Measurements from ENCODE around the gene WBP2.
A peak's percentile ranks its signal among the peaks of the same experiment; 100 is the strongest.

The WBP2 gene

GRCh38 chr17:75845058-75845711 lies 9.9 kb downstream of the WBP2 start:
- DNase-seq (ENCODE audit: low read depth in 3 of 3): peak in 2 of 3 donors; percentile 66 to 67

DNA sequence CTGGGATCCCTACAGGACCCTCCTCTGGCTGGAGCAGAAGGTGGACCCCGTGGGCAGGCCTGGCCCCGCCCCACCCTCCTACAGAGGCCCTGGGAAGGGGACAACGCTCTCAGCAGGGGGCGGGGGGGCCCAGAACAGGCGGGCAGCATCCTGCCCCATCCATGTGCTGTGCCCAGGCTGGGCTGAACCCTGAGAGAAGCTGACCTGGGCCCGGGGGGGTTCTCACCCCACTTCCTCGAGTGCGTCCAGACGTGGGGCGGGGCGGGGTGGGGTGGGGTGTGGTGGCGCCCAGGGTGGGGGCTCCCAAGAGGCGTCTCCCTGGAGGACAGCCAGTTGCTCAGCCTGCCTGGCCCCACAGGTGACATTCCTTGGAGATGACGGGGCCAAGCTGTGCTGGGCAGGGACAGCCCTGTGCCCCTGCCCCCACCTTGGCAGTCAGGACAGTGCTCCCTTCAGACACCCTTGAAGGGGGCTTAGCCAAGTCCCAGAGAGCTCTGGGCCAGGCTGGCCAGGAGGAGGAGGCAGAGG lies 10.5 kb downstream of the WBP2 start:
- DNase-seq (ENCODE audit: low read depth in 3 of 3): no peak

GRCh38 chr17:75843577-75844529 lies 11.3 kb downstream of the WBP2 start, which contains the start of gene UNC13D:
Gene UNC13D, minus strand, starts transcription at chr17:75844404. Its CDS starts 67 bp downstream, at chr17:75844337.
- peak in 1 of 3 donors; percentile 49 for DNase-seq (ENCODE audit: low read depth in 3 of 3)

- no peak for DNase-seq (ENCODE audit: low read depth in 3 of 3)
Measured at GRCh38 chr17:75842963-75843576, 12.1 kb downstream of the WBP2 start.

DNA sequence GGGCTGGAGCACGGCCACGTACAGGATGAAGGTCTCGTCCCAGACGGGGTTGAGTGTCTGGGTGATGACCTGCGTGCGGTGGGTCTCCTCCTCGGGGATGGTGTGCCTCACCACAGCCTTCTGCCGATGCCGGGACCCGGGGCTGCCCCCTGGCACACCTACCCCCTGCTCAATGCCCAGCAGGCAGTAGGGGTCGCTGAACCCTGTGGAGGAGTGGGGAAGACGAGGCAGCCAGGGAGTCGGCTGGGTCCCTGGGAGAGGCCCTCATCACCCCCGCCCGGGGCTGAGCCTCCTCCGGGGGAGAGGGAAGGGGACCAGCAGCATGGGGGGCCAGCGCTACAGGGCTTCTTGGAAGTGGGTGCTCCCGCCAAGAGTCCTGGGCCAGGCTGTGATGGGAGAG lies 12.7 kb downstream of the WBP2 start:
- DNase-seq (ENCODE audit: low read depth in 3 of 3): no peak

DNA sequence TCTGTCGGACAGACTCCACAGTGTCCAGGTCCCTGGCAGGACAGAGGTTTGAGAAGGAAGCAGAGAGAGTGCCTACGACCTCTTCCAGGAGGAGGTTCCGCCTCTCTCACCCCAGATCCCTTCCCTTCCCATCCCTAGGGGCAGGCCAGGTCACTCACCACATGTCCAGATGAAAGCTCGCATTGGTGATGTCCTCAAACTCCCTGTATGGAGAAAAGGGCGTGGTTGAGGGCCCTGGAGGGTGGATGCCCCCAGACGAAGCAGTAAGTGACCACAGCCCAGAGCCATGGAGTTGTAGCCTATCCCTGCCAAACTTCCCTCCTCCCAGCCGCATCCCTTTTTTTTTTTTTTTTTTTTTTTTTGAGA lies 14.4 kb downstream of the WBP2 start:
- no peak for DNase-seq (ENCODE audit: low read depth in 3 of 3)

- DNase-seq (ENCODE audit: low read depth in 3 of 3): no peak
Measured at GRCh38 chr17:75839942-75840798, 15.0 kb downstream of the WBP2 start.

- DNase-seq (ENCODE audit: low read depth in 3 of 3): no peak
Measured at GRCh38 chr17:75838410-75838809, 16.7 kb downstream of the WBP2 start.

DNA sequence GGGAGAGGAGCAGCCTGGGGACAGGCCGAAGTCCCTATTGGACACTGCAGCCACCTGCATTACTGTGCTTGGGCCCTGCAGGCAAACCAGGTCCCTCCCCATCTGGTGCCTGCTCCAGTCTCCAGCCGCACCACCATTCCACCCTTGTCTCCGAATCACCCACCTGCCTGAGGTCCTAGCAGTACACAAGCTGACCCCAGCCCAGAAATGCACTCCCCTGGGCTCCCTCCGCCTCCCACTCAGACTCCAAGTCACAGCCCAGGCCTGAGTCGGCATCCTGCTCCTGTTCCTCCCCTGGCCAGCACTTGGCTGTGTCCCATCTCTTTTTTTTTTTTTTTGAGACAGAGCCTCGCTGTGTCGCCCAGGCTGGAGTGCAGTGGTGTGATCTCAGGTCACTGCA lies 17.2 kb downstream of the WBP2 start:
- DNase-seq (ENCODE audit: low read depth in 3 of 3): no peak

GRCh38 chr17:75836605-75837004 lies 18.5 kb downstream of the WBP2 start:
- DNase-seq (ENCODE audit: low read depth in 3 of 3): no peak

DNA sequence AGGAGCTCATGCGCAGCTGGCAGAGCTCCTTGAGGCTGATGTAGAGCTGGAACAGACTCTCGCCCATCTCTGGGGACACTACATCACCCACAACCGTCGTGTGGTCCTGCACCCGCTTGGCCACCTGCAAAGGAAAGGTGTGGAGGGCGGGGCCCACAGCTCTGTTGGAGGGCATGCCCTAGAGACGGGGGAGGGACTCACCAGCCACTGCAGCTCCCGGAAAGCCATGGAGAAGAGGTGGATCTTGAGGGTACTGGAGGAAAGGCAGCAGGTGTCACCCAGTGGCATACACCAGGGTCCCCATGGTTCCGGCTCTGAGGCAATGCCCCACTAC lies 19.5 kb downstream of the WBP2 start:
- DNase-seq (ENCODE audit: low read depth in 3 of 3): no peak

- no peak for DNase-seq (ENCODE audit: low read depth in 3 of 3)
Measured at GRCh38 chr17:75834928-75835653, 20.0 kb downstream of the WBP2 start.

DNA sequence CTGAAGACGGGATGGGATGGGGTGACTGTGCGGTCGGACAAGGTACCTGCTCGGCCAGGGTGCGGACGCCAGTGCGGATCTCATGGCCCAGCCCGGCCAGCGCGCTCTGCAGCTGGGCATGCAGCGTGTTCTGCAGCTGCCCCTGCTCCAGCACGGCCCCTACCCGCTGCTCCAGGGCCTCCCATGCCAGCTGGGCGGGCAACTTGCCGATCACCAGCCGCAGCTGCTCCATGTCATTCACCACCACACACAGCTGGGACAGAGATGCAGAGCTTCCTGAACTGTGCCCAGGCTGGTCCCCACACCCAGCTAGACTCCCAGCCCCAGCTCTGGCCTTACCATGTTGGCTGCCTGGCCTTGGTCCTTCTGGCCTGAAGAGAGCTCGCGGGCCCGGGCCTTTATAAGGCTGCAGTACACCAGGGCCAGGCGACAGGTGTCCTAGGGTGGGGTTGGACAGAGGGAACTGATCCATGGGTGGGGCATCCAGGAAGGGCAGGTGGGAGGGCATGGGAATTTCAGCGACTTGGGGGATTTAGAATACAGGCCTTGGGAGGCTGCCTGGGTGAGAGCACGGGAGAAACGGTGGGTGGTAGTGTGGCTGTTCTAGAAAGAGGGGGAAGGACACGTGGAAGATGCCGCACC lies 20.7 kb downstream of the WBP2 start:
- DNase-seq (ENCODE audit: low read depth in 3 of 3): no peak

GRCh38 chr17:75832652-75833400 lies 22.3 kb downstream of the WBP2 start:
- DNase-seq (ENCODE audit: low read depth in 3 of 3): no peak

- no peak for DNase-seq (ENCODE audit: low read depth in 3 of 3)
Measured at GRCh38 chr17:75832164-75832651, 22.9 kb downstream of the WBP2 start.

- no peak for DNase-seq (ENCODE audit: low read depth in 3 of 3)
Measured at GRCh38 chr17:75831032-75831571, 24.0 kb downstream of the WBP2 start.

GRCh38 chr17:75830164-75831031 lies 24.7 kb downstream of the WBP2 start:
- no peak for DNase-seq (ENCODE audit: low read depth in 3 of 3)

- DNase-seq (ENCODE audit: low read depth in 3 of 3): no peak
Measured at GRCh38 chr17:75829747-75830146, 25.4 kb downstream of the WBP2 start.
